ENCODE data around the gene SAMD14.

DNA sequence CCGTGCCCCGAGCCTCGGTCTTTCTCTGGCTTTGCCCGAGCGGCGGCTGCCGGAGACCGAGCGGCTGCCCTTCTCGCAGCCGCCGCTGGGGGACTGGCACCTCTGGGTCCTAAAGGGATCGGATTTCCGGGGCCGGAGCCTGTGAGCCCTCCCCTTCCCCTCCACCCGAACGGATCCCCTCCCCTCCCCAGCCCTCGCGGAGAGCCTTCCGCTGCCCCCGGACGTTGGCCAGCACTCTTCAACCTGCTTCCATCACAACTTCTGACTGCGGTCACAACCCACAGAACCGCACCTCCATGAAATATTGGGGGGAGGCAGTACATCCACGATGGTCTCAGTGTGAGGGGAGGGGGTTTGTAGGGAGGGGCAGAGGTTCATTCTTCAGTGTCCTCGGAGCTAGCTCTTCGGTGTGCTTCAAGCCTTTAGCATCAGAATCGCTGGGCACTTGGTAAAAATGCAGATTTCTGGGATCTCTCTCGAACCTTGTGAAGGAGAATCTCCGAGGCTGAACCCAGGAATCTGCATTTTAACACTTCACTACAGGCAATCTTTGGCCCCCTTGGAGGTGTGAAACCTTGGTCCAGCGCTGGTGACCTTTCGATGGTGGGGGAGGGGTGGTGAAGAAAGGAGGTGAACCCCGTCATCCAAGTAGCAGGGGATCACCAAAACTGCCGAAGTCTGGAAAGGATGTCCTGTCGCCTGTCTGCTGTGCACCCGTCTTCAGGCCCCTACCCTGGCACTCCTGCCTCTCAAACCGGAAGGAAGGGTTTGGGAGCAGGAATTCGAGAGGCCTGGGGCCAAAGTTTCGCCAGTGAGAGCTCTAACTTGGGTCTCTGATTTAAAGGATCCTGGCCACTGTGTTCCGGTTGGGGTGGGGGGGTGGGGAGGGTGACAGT lies 21.3 kb upstream of the SAMD14 start:
- TF ChIP-seq, protein P1, sequence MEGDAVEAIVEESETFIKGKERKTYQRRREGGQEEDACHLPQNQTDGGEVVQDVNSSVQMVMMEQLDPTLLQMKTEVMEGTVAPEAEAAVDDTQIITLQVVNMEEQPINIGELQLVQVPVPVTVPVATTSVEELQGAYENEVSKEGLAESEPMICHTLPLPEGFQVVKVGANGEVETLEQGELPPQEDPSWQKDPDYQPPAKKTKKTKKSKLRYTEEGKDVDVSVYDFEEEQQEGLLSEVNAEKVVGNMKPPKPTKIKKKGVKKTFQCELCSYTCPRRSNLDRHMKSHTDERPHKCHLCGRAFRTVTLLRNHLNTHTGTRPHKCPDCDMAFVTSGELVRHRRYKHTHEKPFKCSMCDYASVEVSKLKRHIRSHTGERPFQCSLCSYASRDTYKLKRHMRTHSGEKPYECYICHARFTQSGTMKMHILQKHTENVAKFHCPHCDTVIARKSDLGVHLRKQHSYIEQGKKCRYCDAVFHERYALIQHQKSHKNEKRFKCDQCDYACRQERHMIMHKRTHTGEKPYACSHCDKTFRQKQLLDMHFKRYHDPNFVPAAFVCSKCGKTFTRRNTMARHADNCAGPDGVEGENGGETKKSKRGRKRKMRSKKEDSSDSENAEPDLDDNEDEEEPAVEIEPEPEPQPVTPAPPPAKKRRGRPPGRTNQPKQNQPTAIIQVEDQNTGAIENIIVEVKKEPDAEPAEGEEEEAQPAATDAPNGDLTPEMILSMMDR (IDR thresholded peaks at IDR 0.05), result peak; percentile 43 to 76 (median 56)
- TF ChIP-seq POLR2A (IDR thresholded peaks at IDR 0.05), result peak; percentile 73
